Activated T-cell treated with anti-CD3 and anti-CD28 coated beads for 48 hours (primary cell): ENCODE data around the gene LIF.

ENCODE experiments used
- DNase-seq: peaks from one replicate; pipeline ENCODE4 v3.0.0-alpha.2; 2020; ENCODE audit warnings: low read depth

The LIF gene

DNA sequence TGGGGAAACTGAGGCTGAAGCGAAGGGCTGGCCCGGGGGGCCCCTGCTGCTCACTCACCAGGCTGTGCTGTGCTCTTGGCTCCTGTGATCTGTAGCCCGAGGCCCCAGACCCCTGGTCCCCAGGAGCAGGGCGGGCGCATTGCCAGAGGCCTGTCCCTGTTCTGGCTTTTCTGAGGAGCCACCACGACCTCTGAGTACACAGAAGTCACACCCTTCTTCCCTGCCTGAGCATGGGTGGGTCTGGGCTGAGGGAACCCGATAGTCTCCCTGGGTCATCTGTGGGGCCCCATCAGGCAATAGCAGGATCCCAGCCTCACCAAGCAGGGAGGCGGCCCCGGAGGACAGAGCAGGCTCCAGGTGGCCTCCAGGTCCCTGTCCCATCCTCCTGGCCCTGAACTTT, 37.6 kb upstream of the LIF start:
- no peak for DNase-seq

DNA sequence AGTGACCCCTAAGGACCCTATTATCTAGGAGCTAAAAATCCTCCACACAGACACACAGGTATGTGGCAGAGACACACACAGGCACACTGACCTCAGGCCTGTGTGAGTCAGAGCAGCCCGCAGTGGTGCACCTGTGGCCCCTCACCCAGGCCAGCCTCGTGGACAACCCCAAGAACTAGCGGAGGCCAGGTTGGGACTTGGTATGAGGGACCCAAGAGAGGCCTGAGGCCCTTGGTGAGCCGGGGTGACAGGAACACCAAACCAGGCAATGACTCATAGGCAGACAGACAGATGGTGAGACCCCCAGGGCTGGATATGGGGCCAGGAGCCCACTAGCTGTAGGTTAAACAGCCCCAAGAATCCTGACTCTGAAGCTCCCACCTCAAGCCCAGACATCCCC, 36.8 kb upstream of the LIF start:
- no peak for DNase-seq

DNA sequence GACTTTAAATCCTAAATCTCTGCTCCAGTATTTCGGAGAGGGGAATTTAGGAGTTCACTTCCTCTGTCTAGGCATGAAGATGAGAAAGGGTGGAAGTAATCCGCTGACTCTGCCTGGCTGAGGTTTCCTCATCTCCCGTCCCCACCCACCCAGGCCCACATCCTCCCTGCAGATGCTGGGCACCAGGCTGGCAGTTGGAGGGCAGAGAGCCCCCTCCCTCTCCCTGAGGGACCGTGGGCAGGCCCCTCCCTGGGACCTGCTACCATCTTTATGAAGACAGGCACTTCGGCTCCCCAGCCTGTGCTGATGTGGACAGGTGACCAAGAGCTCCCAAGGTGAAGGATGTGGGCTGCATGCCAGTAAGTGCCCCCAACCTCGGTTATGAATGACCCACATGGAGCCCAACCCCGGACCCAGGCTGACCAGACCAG, 36.1 kb upstream of the LIF start:
- DNase-seq, result no peak

DNA sequence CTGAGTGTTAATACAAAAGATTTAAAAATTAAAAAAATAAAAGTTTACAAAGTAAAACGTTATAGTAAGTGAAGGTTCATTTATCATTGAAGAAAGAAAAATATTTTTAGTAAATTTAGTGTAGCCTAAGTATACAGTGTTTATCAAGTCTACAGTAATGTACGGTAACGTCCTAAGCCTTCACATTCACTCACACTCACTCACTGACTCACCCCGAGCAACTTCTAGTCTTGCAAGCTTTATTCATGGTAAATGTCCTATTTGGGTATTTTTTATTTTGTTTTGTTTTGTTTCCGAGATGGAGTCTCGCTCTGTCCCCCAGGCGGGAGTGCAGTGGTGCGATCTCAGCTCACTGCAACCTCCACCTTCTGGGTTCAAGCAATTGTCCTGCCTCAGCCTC, 33.9 kb upstream of the LIF start:
- DNase-seq, result no peak

DNA sequence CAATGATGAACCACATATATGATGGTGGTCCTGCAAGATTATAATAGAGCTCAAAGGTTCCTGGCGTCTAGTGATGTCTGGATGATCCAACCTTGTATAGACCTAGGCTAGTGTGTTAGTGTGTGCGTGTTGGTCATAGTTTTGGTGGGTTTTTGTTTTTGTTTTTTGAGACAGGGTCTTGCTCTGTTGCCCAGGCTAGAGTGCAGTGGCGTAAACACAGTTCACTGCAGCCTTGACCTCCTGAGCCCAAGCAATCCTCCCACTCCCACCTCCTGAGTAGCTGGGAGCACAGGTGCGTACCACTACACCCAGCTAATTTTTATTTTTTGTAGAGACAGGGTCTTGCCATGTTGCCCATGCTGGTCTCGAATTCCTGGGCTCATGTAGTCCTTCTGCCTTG, 33.4 kb upstream of the LIF start:
- no peak for DNase-seq

DNA sequence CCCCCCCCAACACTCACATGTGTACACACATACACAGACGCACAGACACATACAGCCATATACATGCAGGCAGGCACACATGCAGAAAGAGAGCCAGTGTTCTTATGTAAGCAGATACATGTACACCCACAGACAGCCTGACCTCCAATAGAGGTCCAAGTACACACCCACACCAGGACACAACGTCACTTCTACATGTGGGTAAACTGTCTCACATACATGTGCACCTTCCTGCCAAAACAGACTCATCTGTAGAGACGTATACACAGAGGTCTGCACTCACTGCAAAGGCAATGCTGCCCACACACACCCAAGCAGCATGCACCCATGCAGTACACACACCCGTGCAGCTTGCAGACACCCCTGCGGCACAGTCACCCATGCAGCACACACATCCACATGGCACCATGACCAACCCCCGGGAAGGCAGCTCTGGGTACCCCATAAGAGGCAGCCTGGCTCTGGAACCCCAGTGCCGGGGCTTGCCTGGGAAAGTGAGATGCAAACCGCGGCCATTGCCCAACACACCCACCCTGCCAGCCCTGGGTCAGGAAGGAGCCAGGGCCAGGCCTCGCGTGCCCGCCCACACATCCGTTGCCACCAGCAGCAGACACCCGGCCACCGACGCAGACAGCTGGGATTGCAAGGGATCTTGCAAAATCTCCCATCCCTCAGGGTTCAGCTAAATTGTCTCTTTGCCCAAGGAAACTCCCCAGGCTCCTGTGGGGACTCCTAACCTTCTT, 32.7 kb upstream of the LIF start:
- DNase-seq, result no peak

DNA sequence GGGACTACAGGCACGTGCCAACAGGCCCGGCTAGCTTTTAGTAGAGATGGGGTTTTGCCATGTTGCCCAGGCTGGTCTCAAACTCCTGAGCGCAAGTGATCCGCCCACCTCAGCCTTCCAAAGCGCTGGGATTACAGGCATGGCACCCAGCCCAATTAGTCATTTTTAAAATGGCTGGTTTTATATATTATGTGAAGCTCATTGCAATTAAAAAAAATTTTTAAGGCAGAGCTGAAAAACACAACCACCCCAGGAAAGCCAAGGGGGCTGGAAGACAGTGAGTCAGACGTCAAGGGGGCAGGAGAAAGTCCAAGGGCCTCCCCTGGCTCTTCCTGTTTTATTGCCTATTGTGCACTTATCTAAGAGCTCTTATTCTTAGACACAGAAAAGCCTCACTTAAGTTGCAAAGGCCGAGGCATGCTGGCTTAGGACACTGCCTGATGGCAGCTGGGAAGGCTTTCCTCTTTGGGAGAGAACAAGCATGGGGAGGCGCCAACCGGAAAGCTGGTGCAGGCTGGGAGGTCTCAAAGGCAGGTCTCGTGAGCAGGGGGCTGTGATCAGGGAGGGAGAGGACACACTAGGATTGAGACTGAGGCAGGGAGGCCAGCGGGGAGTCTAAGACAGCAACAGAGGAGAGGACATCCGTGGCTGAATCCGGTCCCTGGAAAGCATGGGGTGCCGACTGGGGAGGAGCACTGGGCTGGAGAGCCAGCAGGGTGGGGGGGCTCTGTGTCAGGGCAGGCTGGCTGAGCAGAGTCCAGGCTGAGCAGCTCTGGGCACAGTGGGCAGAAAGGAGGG, 31.2 kb upstream of the LIF start:
- DNase-seq, result no peak

DNA sequence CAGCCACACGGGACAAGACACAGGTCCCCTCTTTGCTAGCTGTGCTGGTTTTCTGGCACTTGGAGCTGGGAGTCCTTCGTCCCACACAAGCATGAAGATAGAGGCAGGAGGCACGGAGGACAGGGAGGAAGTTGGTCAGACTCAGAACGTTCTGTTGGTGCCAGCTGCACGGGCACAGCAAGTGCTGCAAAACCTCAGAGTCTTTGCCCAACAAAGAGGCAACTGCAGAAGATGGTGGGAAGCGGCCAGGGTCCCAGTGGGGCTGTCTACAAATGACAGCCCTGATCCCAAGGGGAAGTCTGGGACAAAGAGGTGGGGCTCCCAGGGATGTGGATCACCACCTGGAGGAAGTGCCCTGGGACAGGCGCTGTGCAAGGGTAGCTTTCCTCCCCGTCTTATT, 29.5 kb upstream of the LIF start:
- no peak for DNase-seq

DNA sequence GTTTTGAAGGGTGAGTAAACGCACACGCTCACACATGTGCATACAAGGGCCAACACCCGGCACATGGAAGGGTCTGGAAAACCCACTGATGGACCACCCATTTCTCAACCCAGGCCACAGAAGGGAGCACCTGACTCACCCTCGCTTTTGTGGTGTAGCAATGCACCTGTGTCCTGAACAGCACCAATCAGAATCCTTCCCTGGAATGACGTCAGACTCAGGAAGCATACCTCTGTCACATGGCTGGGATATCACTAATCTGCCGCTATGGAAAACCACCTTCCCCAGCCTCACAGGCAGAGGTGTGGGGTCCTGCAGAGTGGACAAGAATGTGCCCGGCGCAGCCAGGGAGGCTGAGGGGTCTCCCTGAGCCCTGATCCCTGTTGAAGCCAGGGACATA, 29.1 kb upstream of the LIF start:
- no peak for DNase-seq

DNA sequence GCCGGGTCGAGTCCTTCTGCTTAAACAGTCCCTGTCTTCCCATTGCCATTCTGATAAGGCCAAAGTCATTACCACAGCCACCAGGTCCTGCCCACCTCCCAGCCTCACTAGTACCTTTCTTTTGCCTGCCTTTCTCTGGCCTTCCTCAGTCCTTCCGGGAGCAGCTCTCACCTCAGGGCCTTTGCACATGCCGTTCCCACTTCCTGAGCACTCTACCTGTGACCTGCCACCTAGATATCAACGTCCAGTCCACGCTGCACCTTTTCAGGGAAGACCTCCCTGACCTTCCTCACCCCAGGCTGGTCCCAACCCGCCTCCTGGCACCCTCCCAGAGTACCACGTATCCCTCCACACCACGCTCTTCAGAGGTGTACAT, 27.9 kb upstream of the LIF start:
- DNase-seq, result no peak

DNA sequence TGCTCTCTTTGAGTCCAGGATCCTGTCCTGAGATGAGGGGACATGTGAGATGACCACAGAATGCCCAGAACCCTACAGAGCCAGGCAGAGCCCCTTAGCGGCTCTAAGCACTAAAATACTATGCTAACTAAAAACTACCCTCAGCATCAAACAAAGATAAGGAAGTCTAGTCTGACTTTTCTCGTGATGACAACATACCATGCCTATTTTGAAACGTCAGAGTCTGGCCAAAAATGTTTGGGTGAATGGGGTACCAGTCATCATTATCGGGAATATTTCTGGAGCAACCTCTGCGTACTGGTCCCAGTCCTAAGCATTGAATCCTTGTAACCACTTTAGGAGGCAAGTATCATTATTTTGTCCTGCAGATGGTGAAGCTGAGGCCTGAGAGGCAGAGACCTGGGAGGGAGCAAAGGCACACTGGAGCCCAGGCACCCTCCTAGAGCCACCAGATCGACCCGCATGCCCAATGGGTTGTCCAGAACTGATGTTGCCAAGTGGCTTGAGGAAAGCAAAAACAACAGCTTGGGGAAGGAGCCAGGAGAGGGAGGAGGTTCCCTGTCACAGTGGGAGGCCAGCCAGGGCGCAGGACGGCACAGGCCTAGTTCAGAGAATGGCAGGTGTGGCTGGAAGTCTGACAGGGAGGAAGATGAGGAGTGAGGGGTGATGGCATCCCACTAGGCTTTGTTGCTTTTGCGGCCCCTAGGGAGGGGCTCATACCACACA, 27.3 kb upstream of the LIF start:
- DNase-seq, result no peak

DNA sequence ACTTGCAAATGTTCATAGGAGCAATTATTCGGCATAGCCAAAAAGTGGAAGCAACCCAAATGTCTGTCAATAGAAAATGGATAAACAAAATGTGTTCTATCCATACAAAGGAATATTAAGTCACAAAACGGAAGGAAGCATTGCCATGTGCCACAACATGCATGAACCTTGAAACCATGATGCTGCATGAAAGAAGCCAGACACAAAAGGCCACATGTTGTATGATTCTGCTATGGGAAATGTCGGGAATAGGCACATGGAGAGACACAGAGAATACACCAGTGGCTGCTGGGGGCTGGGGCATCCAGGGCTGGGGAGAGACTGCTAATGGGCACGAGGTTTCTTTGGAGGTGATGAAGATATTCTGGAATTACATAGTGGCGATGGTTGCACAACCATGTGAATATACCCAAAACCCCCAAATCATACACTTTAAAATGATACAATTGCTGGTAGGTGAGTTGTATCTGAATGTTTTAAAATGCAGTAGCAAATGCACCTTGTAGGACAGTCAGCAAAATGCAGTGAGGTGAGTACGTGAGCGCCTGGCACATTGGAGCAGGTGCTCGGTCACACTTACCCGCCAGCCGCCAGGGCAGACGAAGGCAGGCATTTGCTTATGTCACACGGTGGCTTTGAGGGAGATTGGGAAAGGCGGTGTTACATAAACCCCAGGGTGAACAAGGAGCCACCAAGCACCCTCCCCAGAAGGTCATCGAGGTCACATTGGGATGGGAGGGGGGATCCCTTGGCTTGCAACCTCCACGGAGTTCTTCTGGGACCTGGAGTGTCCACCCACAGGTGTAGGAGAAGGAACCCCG, 26.4 kb upstream of the LIF start:
- no peak for DNase-seq

DNA sequence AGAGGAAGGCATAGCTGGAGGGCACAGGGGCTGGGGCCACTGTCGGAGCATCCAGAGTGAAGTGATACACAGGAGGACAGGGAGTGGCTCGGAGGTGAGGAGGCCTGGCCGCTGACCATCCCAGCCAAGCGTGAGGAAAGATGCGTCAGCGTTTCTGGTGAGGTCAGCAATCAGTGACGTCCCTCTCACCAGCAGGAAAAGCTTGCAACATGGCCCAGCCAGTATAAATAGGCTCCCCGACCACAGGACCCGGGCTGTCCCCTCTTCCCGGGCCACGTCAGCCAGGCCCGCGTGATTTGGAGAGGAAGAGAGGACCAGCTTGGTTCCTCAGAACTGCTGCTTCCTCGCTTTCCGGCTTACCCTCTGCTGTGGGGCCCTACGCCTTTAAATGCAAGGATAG, 24.3 kb upstream of the LIF start:
- no peak for DNase-seq

DNA sequence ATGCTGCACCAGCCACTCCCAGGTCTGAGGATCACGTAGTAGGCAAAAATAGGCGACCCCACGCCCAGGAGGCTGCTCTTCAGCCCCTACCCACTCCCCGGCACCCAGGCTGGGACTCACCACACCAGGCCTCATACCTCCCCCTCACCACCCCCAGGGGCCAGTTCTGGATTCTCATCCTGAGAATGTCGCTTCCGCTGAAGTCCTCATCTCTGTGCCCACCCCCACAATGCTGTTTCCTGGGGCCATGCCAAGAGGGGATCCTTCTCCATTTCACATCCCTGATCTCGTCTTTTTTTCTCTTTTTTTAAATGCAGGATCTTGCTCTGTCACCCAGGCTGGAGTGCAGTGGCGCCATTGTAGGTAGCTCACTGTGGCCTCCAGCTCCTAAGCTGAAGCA, 21.8 kb upstream of the LIF start:
- DNase-seq, result no peak

DNA sequence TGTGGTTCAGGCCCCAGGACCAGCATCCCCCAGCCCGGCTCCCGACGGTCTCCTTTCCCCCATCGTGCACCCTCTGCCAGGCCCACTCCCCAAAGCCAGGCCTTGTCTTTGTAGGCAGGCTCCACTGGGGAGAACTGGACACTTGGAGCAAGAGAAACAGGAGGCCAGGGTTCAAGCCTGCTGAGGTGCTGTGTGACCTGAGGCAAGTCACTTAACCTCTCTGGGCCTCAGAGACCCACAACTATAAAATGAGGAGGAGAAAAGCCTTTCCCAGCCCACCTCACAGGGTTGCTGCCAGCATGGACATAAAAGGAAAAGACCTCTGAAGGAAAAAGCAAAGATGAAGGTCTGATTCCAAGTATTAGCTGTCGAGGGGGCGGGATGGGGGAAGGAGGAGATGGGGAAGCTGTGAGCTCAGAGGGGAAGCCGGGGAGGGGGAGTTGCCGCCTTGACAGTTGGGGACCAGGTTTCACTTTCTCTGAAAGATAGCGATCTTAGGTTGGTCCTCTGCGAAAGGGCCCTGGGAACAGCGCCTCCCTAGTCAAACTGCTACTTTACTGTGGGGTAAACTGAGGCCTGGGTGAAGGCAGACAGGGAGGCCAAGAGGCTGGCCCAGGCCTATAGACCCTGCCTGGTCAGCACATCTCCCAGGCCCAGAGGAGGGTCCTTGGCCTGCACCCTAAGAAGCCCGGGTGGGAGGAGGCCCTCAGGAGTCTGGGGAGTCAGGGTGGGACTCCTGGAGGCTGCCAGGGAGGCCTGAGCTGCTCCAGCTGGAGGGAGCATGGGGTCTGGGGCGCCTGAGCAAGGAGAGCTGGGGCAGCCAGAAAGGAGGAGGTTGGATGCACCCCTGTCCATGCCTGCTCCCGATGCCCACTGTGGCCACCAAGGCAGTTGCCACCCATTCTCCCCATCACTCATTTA, 21.1 kb upstream of the LIF start:
- DNase-seq, result no peak

DNA sequence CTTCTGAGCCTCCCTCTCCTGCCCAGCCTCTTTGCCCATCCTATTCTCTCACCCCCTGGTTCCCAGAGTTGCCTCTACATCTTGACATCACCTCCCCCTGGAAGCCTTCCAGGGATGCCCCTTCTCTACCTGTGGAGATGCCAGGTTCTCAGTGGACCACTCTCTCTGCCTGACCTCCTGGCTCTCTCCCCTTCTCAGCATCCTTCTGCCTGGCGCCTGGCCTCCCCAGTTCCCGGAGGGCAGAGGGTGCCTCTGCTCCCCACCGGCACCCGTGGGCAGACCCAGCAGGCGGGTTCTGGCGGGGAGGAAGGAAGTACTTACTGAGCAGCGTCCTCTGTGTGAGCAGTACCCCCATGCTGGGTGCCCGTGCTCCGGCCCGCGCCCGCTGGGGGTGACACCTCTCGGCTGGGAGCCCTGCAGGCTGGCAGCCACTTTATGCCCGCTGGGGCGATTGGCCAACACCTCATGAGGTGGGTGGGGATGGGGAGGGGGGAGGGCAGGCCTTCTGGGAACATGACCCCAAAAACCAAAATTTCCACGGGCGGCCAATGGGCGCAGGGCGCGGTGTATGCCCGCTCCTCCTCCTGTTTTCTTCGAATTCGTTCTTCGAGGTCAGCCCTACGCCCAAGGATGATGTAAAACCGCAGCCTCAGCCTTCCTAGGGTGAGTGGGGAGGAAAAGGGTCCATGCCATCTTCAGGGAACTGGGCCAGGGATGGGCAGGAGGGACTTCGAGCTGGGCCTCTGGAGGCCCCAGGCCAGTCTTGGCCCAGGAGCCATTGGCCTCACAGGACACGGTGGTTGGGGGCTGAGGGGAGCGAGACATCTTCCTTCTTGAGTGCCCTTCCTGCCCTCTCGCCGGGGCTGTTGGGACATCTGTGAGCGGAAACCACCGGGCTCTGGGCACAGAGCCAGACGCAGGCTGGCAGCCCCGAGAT, 20.2 kb upstream of the LIF start, which contains the start of gene OSM:
Gene OSM (minus strand): TSS at position 407 of the 937 bp plus-strand sequence. CDS start 52 bp downstream, at position 355.
- DNase-seq, result peak; percentile 70

DNA sequence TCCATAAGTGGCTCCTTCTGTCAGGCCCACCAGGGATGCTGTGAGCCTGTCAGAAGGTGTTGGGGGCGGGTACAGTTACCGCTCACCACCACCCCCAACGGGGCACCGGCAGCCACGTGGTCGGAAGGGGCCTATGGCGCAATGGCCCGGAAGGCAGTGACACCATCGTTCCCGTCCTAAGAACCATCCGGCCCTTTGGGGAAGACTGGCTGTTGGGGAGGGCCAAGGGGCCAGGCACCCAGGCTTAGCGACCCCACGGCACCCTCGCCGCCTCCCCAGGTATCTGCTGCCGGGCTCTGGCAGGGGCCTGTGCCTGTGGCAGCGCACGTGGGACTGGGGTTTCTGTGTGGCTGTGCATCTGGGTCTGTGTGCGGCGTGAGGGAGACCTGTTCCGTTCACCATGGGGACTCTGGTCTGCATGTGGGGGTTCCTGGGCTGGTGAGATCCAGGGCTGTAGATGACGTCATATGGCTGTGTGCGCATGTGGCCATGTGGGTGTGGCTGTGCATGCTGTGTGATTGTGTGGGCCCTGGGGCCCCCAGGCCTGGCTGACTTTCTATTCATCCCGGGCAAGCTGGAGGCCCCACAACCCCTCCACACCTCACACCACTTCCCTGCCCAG, 19.4 kb upstream of the LIF start:
- DNase-seq, result peak; percentile 85

DNA sequence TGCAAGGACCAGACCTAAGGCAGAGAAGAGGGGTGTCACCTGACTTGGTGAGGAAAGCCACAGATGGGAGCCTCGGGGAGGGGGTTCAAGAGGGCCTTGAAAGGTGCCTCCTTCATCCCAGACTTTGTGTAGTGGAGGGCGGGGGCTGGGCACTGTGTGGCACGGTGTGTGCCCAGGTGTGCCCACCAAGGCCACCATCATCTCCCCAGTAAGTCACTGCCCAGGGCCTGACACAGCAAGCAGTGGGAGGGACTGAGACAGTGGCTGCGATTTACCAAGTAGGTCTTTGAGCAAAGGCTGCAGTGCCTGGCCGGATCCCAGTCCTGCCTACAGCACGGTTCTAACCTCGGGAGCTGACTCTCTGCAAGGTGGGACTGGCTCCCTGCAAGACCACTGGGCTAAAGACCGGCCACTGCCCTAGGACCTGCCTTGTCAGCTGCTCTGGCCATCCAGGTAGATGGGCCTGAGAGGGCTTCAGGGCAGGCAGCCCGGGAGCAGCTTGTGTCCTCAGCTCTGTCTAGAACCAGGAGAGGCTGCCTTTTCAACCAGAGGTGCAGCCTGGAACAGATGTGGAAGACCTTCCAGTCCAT, 18.7 kb upstream of the LIF start:
- DNase-seq, result no peak

DNA sequence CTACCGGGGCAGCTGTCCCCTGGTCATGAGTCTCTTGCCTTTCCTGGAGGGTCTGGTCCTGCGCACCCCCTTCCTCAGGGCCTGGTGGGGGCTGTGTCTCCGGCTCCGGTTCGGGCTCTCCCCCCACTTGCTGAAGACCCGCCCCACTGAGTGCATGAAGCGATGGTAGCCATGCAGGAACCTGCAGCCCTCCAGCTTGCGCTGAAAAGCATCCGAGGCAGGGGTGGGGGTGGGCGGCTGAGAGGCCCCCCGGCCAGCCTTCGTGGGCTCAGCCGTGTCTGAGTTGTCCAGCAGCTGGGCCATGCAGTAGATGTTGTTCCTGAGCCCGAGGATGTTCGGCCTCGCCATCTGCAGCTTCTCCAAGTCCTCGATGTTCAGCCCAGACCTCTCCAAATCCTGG, 17.3 kb upstream of the LIF start:
- DNase-seq, result no peak
